Endodermal cell (in vitro differentiated cells): ENCODE data around the gene DDX31. TPM values are rescaled to one million over a fixed set of nuclear protein-coding genes. Genes with fewer than 3 reads are reported as not detected.

ENCODE experiments used
- DNase-seq: peaks from one replicate; pipeline ENCODE4 v3.0.0-alpha.2; 2017
- H3K27ac ChIP-seq: 2 replicates; pipeline ENCODE4 v1.5.1; 2013; ENCODE audit warnings: mild to moderate bottlenecking, low read depth, low read length, moderate library complexity
- H3K27me3 ChIP-seq: 2 replicates; pipeline ENCODE4 v1.6.1; 2013; ENCODE audit warnings: mild to moderate bottlenecking, low read length, moderate library complexity; ENCODE audit not compliant: insufficient read depth, control insufficient read depth, poor library complexity, severe bottlenecking
- H3K36me3 ChIP-seq: 2 replicates; pipeline ENCODE4 v1.7.0; 2013; ENCODE audit warnings: mild to moderate bottlenecking, low read length, moderate library complexity; ENCODE audit not compliant: control insufficient read depth, insufficient read depth
- H3K4me1 ChIP-seq: one replicate; pipeline ENCODE4 v1.7.0; 2013; ENCODE audit warnings: low read length; ENCODE audit not compliant: control insufficient read depth, insufficient read depth
- H3K4me3 ChIP-seq: 2 replicates; pipeline ENCODE4 v1.5.1; 2013; ENCODE audit warnings: mild to moderate bottlenecking, low read length, moderate library complexity
- H3K9ac ChIP-seq: 2 replicates; pipeline ENCODE4 v1.6.1; 2013; ENCODE audit warnings: mild to moderate bottlenecking, low read length, moderate library complexity; ENCODE audit not compliant: poor library complexity, severe bottlenecking; ENCODE audit errors: extremely low read depth
- H3K9me3 ChIP-seq: 2 replicates; pipeline ENCODE4 v1.6.1; 2013; ENCODE audit warnings: mild to moderate bottlenecking, low read length, moderate library complexity; ENCODE audit not compliant: control insufficient read depth
- H3K27ac Mint-ChIP-seq: 2 replicates; pipeline ENCODE4 v1.8.0; 2020; ENCODE audit warnings: mixed read lengths
- H3K27me3 Mint-ChIP-seq: 2 replicates; pipeline ENCODE4 v1.8.0; 2021; ENCODE audit warnings: mild to moderate bottlenecking, mixed read lengths; ENCODE audit not compliant: insufficient read depth
- H3K36me3 Mint-ChIP-seq: 2 replicates; pipeline ENCODE4 v1.8.0; 2020; ENCODE audit warnings: low read depth, mixed read lengths
- H3K4me1 Mint-ChIP-seq: 2 replicates; pipeline ENCODE4 v1.8.0; 2020; ENCODE audit warnings: mixed read lengths
- H3K4me3 Mint-ChIP-seq: 2 replicates; pipeline ENCODE4 v1.8.0; 2020; ENCODE audit warnings: mild to moderate bottlenecking, moderate library complexity, mixed read lengths
- H3K9me3 Mint-ChIP-seq: 2 replicates; pipeline ENCODE4 v1.8.0; 2020; ENCODE audit warnings: mild to moderate bottlenecking, mixed read lengths
- WGBS, 2 experiments: methylation state at CpG; one replicate each; pipeline versions ENCODE4 v1.1.5 to v1.1.7; 2013; ENCODE audit warnings: missing lambda C conversion rate in 2 of 2, mixed read lengths in 1 of 2; ENCODE audit not compliant: insufficient coverage in 1 of 2, insufficient read length in 1 of 2; 5-methylcytosine and 5-hydroxymethylcytosine counted together
- total RNA-seq, 2 donors: library from RNA; stranded (reverse); fragmentation: NEBNext Ultra II Directional in 1 of 2; extraction: Animal tissue kit (Norgen Biotek cat#: 25700) in 1 of 2; gene quantifications; 2 replicates in 1 of 2; 3 replicates in 1 of 2; pipeline ENCODE4 v1.2.1, GENCODE V29; 2021
- TF ChIP-seq, protein P1 (sequence below): fragments of 200-600 bp; sonication (generic); conservative IDR thresholded peaks from 2 replicates; pipeline ENCODE4 v1.5.0; 2021; ENCODE audit warnings: antibody characterized with exemption, mild to moderate bottlenecking

DDX31 gene
- total RNA-seq, 2 donors from 2014 or later = 29.1 to 30.5 TPM

DNA sequence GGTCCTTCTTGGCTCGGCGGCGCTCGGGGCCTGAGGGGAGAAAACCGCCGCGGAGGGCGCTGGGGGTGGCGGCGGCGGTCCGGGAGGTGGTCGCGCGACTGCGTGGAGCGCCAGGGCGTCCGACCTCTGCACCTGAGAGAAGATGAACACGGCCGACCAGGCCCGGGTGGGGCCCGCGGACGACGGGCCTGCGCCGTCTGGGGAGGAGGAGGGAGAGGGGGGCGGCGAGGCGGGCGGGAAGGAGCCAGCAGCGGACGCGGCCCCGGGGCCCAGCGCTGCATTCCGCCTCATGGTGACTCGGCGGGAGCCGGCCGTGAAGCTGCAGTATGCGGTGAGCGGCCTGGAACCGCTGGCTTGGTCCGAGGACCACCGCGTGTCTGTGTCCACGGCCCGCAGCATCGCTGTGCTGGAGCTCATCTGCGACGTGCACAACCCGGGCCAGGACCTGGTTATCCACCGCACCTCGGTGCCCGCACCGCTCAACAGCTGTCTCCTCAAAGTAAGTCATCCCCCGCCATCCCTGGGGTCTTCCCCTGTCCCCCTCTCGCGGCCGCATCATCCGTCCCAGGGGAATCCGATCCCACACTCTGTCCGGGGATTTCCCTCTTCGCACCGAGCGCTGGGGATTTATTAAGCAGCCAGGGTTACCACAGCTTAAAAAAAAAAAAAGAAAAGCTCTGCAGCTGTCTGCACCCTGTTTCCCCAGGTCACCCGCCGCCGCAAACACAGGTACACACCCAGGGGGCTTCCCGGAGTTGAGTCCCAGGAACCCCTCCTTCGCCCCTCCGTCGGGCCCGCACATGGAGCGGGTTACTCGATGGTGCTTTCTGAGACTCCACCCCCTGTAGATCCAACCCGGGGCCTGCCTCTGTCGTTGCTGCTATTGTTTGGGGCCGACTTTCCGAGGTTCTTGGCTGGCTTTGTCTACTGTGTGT is 941 bp upstream of the DDX31 start, which contains the start of gene GTF3C4:
Gene GTF3C4 (plus strand): TSS at position 8 of the 935 bp plus-strand sequence. CDS start 135 bp downstream, at position 143.
- 0 to 2% methylated on average over 25 to 82 of the region's 82 CpGs for WGBS, 2 experiments
- Histone ChIP-seq H3K36me3 (peaks cover 60% of the 10 kb centered on the region), H3K4me1 (peaks cover 3% of the 10 kb centered on the region), H3K9me3 (peaks cover 43% of the 10 kb centered on the region), H3K27me3 (no peaks in the 10 kb centered on the region), H3K27ac (peak within 1 kb of the TSS; percentile 95), H3K9ac (peak within 1 kb of the TSS; percentile 88), H3K4me3 (peak within 1 kb of the TSS; percentile 96)
- H3K36me3 Mint-ChIP-seq = peaks cover 35% of the 10 kb centered on the region
- TF ChIP-seq, protein P1, sequence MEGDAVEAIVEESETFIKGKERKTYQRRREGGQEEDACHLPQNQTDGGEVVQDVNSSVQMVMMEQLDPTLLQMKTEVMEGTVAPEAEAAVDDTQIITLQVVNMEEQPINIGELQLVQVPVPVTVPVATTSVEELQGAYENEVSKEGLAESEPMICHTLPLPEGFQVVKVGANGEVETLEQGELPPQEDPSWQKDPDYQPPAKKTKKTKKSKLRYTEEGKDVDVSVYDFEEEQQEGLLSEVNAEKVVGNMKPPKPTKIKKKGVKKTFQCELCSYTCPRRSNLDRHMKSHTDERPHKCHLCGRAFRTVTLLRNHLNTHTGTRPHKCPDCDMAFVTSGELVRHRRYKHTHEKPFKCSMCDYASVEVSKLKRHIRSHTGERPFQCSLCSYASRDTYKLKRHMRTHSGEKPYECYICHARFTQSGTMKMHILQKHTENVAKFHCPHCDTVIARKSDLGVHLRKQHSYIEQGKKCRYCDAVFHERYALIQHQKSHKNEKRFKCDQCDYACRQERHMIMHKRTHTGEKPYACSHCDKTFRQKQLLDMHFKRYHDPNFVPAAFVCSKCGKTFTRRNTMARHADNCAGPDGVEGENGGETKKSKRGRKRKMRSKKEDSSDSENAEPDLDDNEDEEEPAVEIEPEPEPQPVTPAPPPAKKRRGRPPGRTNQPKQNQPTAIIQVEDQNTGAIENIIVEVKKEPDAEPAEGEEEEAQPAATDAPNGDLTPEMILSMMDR = no peak
- peak; percentile 74 for DNase-seq
- no peaks in the 10 kb centered on the region for H3K9me3 Mint-ChIP-seq
- no peaks in the 10 kb centered on the region for H3K27me3 Mint-ChIP-seq
- H3K4me3 Mint-ChIP-seq = peak within 1 kb of the TSS; percentile 94
- H3K27ac Mint-ChIP-seq = peak within 1 kb of the TSS; percentile 92
- peaks cover 23% of the 10 kb centered on the region for H3K4me1 Mint-ChIP-seq

DNA sequence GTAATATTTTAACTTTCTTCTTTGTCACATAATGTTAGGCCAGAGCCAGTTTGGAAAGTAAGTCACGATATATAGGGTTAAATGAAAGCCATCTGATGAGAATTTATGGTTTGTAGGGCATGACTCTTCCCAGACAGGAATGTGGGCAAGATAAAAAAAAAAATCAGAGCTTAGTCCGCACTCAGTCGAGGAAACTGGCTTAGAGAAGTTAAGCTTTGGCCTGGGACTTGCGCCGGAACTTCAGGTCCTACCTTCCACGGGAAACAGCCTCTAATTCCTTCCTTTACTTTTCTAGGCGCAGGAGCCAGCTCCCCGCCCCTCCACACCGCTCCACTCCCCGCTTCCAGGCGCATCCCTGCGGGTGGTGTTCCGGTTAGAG is 475 bp downstream of the DDX31 start:
- peaks cover 3% of the 10 kb centered on the region for H3K4me1 ChIP-seq
- H3K27ac ChIP-seq = peak overlapping the region; percentile 95
- H3K9ac ChIP-seq = peak overlapping the region; percentile 88
- peaks cover 60% of the 10 kb centered on the region for H3K36me3 ChIP-seq
- Mint-ChIP-seq H3K4me1 (peaks cover 25% of the 10 kb centered on the region), H3K9me3 (no peaks in the 10 kb centered on the region), H3K4me3 (peak overlapping the region; percentile 94), H3K27me3 (no peaks in the 10 kb centered on the region), H3K36me3 (peaks cover 36% of the 10 kb centered on the region), H3K27ac (peak overlapping the region; percentile 92)
- peaks cover 35% of the 10 kb centered on the region for H3K9me3 ChIP-seq
- peak overlapping the region; percentile 96 for H3K4me3 ChIP-seq
- 0% methylated on average over 12 to 13 of the region's 13 CpGs for WGBS, 2 experiments
- no peaks in the 10 kb centered on the region for H3K27me3 ChIP-seq
- peak; percentile 92 for DNase-seq
- TF ChIP-seq, protein P1 = no peak

DNA sequence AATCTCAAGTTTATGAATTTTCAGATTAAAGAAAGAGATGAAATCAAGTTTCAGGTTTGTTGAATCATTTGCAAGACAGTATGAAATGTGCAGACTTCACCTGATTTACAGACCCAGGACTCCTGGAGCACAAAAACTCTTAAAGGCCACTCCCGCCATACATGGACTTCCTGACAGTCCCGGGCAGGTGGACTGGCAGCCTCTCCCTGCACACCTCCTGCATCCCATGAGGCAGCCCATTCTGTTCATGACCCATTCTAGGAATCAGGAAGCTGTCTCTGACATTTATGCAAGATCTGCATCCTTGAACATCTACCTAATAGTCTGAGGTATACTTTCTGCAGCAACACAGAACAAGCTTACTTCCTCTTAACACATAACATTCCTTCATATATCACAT is 5.9 kb downstream of the DDX31 start:
- 96 to 100% methylated on average over 2 of the region's 2 CpGs for WGBS, 2 experiments
- Mint-ChIP-seq H3K27me3 (no peaks in the 10 kb centered on the region), H3K36me3 (peaks cover 32% of the 10 kb centered on the region), H3K27ac (no peak overlapping the region), H3K4me3 (no peak overlapping the region), H3K4me1 (peaks cover 20% of the 10 kb centered on the region), H3K9me3 (no peaks in the 10 kb centered on the region)
- Histone ChIP-seq H3K9ac (no peak overlapping the region), H3K36me3 (peaks cover 72% of the 10 kb centered on the region), H3K9me3 (peaks cover 10% of the 10 kb centered on the region), H3K4me3 (no peak overlapping the region), H3K4me1 (peaks cover 3% of the 10 kb centered on the region), H3K27me3 (no peaks in the 10 kb centered on the region), H3K27ac (no peak overlapping the region)
- no peak for DNase-seq
- TF ChIP-seq, protein P1 = no peak
